ENCODE data around the gene ITGA6.

Gene ITGA6

DNA sequence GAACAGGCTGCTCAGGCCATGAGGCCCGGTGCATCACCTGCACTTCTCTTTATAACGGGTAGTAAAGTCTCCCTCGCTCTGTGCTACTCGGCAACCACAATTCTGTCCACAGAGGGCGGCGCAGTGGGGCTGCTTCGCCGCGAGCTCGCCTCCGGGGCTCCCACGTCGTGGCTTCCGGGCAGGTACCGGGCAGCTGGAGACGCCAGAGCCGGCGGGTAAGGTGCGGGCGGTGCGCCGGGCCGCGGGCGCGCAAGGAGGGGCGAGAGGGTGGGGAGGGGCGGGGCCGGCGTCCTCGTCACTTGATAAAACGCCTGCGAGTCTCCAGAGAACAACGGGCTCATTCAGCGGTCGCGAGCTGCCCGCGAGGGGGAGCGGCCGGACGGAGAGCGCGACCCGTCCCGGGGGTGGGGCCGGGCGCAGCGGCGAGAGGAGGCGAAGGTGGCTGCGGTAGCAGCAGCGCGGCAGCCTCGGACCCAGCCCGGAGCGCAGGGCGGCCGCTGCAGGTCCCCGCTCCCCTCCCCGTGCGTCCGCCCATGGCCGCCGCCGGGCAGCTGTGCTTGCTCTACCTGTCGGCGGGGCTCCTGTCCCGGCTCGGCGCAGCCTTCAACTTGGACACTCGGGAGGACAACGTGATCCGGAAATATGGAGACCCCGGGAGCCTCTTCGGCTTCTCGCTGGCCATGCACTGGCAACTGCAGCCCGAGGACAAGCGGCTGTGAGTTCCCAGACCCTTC, at the start of gene ITGA6:
ITGA6 (plus strand) TSS at position 331 of the 734 bp plus-strand sequence.
- peak; percentile 91 for DNase-seq

DNA sequence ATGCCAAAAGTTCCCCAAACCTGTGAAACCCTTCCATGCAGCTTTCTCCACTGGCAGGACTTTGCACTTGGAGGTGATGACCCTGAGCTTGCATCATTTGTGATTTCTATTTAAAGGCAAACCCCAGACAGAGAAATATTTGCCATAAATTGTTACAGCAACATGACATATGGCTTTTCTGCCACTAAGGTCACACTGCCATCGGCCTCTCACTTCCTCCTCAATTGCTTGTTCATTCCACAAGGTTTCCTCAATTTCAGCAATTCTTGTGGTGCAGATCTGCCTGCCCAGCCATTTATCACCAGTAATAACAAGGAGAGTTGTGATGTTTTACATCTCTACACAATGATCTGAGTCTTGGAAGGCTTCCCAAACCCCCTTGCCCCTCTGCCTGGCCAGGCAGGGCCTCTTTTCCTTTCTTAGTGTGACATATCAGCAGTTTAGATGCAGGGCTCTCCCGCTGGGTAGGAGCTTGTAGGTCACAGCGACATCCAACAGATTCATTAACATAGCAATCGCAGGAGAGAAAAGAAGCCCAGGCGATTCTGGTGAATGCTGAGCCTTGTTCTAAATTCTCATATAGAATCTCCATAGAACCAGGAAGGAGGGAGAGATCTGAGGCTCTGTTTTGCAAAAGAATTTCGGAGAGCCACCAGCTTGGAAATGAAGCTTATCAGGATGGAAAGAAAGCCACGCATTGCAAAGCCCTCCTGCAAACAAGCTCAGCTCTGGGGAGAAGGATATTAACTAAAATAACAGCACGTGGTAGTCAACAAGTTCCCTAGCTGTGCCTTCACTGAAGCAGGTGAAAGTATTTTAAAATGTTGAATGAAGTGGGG, 46.7 kb upstream of the ITGA6 start:
- no peak for DNase-seq

DNA sequence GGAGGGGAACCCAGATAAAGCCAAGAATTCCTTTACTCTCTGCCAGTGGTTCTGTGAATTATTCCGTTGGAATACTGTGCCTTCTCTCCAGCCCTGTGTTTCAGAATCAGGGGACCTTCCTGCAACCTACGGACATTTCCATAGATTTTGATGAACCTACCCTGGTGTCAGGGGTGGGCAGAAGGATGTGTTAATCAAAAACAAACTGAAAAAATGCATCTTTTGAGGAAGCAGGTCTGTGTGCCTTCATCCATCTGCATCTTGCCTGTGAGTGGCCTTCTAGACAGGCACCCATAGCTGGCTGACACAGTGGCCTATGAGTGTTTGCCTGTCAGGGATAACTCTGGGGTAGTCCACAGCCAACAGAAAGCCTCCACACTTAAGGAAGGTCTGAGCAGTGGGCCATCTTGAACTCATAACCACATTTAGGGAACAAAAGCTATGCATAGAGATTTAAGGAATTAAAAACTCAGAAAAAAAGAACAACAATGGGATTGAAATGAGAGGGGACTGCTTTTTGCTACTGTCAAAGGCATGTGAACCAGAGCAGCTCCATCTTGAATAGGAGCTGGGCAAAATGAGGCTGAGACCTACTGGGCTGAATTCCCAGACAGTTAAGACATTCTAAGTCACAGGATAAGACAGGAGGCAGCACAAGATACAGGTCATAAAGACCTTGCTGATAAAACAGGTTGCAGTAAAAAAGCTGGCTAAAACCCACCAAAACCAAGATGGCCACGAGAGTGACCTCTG, 45.9 kb upstream of the ITGA6 start:
- DNase-seq, result no peak

DNA sequence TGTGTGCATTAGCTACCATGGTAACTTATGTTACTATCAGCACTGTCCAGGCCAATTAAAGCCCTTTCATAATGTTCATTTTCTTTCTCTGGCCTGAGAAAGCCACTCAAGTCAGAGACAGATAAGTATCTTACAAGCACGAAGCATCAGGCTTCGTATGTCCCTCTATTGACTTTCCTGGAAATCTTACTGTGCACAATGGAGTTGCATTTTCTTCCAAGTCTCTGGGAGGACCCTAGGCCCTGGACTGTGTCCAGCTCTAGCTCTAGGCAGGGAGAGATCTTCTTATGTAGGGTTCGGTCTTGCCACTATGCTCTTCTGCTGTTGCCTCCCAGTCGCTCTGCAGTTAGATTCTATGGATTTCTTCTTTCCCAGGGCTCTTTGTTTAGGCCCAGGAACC, 40.0 kb upstream of the ITGA6 start:
- no peak for DNase-seq

DNA sequence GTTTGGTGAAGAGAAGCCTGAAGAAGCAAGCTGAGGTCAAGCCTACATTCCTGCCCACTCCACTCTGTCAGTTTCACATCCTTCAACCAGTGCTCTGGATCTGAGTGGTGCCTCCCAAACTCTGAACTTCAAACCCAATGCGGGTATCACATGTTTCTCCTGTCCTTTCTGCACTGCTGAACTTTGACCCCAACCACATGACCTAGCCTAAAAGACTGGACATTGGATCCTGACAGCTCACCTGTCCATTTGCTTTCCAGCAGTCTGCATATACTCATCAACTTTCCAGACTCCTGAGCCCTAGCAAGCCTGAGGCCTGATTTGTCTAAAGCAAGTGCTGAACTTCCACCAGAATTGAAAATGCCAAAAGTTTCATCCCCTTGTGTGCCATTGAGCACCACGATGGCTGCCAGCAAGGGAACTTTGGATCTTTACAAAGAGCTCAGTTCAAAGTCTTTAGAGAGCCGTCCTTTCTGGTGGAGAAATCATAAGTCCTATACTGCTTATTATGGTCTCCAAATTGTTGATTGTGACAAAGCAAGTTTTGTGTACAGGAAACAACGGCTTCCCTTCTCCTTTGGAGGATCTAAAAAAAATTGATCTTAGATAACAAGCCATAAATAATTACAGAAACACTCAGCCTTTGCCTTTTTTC, 37.6 kb upstream of the ITGA6 start:
- no peak for DNase-seq

DNA sequence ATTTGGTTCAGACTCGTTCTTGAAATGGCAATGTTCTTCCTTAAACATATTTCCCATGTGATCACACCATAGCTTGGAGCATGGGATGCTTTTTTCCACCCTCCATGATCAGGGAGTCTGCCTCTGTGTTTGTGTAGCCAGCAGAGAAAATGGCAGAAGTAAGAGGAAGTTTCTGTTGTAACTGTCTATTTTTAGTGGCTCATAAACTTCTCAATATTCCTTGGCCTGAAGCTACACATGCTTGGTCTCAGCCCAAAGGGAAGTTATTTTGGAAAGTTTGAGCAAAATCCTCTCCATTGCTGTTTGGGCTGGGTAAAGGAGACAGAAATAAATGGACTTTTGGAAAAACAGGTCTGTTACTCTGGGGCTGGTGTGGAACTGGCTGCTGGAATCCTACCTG, 33.4 kb upstream of the ITGA6 start:
- DNase-seq, result no peak

DNA sequence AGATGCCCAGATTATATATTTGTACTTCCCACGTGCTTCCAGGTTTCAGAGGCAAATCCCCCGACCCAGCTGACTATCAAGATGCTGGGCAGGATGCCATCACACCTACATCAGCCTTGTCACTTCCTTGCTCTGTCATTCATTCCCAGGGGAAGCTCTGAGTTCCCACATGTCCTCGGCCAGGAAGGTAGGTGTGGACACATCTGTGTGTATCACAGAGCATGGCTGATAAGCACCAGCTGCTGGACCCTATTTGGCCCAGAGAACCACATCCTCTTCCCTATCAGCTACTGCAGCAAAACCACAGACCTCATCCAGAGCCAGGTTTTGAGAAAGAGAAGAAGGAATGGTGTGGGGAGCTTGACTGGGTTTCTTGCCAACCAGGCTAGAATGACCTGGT, 31.9 kb upstream of the ITGA6 start:
- no peak for DNase-seq

DNA sequence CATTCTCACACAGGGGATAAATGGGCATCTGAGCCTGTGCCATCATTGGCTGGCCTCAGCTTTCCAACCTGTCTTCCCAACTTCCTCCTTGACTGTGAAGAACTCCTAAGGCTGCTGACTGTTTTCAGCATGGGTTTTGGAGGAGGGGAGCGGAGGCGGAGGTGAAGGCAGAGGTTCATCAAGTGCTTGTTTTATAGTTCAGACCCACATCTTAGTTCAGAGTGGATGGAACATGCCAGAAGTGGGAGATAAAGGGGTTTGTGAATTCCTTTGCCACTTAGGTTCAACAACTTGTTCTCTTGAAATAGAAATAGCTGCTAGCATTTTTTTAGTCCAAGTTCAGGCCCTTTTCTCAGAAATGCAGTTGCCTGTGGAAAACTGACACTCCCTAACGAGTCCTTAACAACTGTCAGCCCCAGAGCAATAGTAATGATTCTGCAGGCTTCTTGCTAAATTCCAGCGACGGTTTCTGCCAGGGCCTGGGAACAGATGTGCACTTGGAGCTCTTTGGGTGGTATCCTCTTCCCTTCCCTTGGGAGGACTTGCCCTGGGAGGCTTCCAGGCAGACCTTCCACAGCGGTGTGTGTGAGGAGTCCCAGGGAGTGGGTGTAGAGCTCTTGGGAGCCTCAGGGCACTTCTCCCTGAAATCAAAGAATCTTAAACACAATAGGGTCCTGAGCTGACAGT, 30.1 kb upstream of the ITGA6 start:
- no peak for DNase-seq

DNA sequence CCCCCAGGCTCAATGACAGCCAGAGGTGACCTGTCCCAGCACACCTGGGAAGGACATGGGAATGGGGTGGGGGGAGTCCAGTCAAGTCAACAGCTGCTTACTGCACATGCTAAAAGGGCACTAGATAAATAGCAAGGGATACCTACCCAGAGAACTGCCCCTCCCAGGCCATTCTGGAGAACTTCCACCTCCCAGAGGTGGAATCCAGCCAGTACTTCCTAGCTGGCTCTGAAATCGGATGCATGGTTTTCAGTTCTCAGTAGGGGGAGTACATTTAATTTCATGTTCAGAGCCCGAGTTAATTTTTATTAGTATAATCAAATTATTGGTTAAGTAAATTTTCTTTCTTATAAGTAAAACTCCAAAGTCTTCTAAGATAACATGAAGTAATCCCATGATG, 28.9 kb upstream of the ITGA6 start:
- no peak for DNase-seq

DNA sequence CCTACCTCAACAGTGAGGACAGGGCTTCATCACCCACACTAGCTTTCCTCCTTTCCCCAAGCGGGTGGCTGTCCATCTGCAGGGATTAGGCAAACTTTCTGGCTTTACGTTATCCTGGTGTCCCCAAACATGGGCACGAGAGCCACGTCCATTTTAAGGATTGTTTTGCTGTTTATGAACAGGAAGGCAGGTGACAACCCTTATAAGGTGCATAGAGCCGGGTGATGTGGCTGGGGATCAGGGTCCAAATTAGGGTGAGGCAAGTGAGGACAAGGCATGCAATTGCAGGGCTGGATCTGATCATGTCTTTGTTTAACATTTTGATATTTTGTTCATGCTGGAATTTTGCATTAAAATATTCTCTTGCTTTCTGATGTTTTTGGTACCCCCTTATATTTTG, 27.6 kb upstream of the ITGA6 start:
- DNase-seq, result no peak

DNA sequence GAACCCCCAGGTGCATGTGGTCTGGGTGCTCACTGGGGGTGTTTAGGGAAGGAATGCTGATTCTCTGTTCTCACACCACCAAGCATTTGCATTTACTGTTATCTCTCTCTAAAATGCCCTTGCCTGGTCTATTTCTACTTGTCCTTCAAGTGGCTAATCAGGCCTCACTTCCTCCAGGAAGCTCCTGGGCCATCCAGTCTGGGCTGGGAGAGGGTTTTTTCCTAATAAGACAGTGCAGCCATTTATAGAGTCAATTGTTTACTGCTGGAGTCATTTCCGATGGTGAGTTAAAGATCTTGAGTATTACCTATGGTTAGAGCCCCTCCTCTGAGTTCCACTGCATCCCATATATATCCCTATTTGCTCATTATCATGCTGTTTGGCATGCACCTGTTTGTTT, 25.2 kb upstream of the ITGA6 start:
- no peak for DNase-seq

DNA sequence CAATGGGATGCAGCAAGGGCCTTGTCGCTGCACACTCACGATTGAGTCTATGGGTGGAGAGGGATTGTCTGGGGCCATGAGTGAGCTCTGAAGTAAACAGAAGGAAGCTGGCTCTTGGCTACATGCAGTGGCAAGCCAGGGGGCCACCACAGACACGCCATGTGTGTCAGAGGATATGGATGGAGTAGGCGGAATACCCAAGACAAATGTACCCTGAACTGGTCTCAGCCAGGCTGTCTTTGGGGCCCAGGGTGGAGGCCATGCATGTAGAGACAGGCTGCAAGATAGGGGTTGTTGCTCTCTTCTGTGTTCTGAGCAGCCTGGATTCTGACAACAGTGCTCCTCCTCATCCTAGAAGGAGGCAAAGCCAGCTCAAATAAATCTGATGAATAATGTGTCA, 24.0 kb upstream of the ITGA6 start:
- no peak for DNase-seq

DNA sequence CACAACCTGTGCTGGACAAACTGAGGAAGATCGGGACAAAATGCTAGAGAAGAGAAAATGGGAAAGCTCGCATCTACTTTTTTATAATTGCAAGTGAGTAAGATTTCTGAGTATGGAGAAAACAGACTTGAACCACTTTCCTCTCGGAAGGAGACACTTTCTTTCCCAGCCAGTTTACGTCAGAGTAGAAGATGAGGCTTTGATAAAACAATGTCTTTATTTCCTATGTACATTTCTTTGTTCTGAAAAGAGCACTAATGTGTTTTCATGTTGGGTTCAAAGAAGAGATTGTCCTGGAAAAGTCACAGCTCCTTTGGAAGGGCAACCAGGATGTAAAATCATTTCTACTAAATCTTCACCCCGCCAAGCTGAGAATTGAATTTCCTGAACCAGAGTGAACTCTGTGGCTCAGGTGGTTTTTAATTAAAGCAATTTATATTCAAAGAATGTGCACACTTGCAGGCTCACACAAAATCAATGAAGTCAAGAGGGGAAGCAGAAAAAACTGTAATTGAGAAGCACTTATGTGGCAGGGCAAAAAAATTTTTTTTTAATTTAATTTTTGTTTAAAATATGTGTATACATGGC, 23.4 kb upstream of the ITGA6 start:
- DNase-seq, result no peak

DNA sequence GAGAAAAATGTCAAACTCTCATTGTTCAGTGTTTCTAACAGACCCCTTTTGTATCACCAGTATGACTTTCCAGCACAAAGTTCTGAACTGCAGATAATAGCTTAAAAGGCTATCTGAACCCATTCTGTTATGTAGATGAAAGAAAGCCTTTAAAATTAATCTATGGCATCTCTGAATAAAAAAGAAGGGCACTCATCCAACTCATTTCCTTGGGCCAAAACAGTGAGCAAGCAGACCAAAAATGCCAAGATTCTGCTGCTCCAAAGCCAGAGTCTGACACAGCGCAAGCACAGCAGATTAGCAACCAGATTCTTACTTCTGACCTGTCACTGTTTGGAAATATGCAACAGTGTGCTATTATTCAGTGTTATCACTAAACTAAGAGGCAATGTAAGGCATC, 22.6 kb upstream of the ITGA6 start:
- DNase-seq, result no peak

DNA sequence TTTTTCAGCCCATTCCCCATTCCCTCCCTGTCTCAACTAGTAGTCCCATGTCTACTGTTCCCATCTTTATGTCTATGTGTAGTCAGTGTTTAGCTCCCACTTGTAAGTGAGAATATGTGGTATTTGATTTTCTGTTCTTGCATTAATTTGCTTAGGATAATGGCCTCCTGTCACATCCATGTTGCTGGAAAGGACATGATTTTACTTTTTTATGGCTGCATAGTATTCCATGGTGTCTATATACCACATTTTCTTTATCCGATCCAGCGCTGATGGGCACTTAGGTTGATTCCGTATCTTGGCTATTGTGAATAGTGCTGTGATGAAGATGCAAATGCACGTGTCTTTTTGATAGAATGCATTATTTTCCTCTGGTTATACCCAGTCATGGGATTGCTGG, 21.7 kb upstream of the ITGA6 start:
- DNase-seq, result no peak

DNA sequence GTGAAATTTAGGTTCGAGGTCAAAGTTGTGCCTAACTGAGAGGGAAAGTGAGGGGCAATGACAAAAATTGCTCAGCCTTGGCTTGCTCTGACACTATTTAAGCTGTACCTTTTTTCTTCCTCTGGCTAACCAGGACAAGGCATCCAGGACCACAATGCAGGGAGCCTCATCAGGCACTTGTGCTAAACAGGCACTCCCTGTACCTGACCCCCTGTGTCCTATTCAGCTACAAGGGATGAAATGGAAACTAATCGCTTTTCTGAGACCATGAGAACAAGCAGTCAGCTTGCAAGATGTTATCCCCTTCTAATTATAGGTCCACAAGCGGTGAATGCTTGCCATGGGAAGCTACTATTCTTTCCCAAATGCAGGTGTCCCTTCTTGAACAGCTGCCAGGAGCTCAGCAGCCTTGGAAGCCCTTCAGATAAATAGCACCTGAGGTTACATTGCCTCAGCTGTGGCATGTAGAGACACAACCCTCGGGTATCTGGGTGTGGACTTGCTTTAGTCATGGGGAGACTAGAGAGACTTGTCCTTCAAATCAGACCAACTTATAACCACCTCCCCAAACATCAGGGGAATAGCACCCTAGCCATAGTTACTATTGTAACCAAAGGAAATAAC, 19.1 kb upstream of the ITGA6 start:
- DNase-seq, result no peak

DNA sequence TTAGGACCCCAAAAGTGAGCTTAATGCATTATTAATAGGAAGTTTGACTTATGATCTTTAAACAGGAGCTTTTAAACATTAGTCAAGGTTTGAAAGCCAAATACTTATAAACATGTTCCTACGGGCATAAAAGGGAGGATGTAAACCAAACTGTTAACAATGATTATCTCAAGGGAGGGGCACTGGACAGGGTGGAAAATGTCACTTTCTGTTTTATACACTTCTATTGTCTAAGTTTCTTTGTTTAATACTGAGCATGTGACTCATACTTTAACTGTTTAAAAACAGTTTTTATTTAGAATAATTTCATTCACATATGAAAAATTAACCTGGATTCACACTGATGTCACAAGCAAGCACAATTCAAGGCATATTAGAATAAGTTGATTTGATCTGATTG, 18.3 kb upstream of the ITGA6 start:
- no peak for DNase-seq

DNA sequence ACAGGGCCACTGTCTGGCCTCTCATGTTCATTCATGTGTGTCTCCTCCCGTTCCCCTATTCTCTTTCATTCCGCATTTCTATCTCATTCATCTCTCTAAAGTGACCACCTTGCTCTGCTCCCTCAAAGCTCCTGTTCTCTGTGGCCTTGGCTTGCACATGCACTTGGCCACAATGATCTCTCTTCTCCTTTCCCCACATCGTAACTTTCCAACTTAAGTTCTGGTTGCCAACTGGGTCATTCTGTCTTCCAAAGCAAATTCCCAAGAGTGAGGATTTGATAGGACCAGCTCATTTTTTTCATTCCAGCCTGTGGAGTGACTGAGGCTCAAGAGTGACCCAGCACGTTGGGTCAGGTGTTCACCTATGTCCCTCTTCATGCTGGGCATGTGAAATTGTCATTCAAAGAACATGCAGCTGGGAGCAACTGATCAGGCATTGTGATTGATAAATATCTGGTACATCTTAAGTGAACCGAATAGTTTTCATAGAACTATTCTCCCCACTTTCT, 14.3 kb upstream of the ITGA6 start:
- DNase-seq, result no peak

DNA sequence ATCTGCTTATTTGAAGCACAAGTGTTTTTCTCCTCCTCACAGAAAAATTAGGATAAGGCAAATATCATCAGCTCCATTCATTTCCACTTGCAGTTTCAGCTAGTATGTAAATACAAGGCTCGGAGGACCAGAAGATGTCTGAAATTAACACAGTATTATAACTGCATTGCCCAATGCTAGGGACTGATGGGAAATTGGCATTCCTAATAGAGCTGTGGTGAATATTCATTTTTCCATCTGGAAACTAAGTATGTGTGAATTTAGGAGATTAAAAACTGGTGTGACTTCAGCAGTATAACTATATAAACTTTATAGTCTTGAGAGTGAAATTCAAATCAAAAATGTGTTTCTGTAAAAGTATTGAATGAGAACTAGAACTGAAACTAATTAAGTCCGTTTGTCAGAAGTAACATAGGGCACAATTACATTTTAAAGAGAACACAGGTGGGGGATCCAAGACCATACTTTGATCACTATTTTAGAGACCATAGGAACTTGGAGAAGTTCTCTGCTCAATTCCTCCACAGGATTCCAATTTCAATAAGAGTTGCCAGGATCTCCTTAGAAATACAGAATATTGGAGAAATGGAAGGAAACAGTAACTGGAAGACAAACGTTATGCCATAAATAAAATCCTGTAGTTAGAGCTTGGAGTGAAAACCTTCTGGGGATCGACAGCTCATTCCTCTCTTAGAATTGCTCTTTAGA, 12.1 kb upstream of the ITGA6 start:
- no peak for DNase-seq

DNA sequence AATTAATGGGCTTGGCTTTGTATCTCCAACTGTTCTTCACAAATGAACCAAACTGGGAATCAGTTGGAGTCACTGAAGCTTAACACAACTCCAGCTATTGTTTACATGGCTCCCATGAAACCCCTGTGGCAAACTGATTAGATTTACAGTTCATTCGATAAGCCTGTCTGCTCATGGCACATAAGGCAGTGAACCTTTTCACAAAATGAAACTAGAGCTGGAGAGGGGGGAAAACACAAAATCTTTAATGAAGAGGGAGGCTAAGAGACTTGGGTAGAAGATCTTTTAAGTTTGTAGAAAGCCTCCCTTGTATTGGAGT, 11.6 kb upstream of the ITGA6 start:
- DNase-seq, result no peak

DNA sequence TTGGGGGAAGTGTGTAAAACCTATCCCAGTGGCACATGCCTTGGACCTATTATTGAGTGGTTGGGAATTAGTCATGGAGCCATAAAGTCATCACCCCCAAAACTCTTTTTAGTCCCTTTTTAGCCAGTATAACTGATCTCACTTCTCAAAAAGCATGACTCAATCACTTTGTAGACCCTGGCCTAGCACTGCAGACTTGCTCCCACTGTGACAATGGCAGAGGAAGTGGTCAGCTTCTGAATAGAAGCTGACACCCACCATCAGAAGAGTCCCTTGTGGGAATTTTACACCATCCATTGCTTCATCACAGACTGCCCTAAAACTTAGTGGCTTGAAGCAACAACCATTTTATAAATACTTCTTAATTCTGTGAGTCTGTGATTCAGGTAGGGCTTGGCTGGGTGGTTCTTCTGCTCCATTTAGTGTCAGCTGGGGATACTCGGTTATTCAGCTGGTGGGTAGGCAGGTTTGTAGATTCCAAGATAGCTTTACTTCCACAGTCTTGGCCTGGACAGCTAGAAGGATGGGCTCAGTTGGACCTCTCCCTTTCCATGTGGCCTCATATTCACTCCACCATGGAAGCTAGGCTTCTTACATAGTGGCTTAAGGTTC, 10.8 kb upstream of the ITGA6 start:
- DNase-seq, result no peak
